Medulla oblongata (tissue), 1 donor: ENCODE results near the gene SMAD3.

ENCODE experiments used
- DNase-seq: peaks from one replicate; pipeline ENCODE4 v3.0.0-alpha.2; 2015; ENCODE audit errors: extremely low spot score

SMAD3 gene

DNA sequence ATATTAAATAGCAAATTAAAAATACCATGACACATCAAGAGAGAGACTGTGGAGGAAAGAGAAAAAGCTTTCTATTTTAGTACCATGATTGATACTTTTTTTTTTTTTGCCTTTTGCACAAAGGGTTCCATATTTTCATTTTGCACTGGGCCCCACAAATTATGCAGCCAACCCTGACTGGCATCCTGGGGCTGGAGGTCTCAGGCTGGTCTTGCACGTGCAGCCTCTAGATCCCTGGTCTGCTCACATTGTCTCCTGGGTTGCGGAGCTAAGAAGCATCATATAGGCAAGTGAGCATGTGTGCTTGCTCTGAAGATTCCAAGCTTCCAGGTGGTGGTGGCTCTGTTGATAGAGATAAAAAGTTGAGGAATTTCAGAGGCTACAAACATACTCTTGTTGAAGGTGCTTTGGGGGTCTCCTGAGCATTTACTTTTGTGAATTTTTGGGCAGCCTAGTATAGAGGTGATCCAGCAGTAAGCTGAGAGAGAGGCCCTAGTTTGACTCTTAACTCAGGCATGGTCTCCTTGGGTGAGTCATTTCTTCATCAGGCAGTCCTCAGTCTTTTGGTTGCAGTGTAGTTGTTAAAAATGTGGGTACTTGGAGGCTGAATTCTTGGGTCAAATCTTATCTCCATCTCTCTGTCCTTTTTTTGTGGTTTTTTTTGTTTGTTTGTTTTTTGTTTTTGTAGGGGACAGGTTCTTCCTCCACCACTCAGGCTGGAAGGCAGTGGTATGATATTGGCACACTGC lies 31.3 kb downstream of the SMAD3 start:
- no peak for DNase-seq

DNA sequence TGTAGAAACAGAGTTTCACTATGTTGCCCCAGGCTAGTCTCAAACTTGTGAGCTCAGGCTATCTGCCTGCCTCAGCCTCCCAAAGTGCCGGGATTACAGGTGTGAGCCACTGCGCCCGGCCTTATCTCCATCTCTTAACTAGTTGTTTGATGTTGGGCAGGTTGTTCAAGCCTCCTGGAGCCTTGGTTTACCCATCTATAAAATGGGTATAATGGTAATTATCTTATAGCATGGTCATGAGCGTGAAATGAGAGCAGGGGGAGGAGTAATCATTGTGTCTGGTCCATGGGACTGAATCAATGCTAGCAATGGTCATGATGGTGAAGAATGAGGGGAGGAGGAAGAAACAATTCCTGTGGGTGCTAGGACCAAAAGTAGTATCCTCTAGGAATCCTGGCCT lies 32.0 kb downstream of the SMAD3 start:
- no peak for DNase-seq

DNA sequence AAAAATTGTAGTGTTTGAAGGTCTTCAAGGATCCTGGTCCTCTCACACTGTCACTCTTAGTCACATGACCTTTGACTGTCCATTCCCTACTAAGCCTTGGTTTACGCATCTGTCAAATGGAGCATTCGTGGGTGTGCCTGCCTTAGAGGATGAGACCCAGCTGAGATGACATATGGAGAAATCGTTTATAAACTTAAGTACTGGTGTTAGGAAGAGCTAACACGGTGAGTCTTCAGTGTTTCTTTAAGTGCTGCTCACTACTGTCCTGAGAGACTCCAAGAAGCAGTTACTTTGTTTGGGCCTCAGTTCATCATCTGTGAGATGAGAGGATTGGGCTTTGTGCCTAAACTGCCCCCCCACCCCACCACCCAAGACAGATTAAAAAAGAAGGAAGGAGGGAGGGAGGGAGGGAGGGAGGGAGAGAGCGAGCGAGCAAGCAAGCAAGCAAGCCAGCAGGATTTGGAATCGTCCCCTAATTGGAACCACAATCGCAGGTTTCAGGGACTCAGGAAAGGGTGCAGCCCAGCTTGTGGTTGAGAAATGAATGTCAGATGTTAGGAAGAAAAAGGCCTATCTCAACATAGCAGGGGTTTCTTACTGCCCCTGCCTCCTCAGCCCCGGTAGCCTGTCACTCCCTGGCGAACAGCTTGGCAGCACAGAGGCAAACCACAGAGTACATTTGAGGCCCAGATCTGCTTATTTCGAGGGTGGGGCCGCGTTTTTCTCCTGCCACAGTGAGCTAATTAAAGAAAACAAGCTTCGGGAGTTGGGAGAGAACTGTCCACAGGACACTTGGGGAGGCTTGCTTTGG lies 32.7 kb downstream of the SMAD3 start:
- DNase-seq, result no peak

DNA sequence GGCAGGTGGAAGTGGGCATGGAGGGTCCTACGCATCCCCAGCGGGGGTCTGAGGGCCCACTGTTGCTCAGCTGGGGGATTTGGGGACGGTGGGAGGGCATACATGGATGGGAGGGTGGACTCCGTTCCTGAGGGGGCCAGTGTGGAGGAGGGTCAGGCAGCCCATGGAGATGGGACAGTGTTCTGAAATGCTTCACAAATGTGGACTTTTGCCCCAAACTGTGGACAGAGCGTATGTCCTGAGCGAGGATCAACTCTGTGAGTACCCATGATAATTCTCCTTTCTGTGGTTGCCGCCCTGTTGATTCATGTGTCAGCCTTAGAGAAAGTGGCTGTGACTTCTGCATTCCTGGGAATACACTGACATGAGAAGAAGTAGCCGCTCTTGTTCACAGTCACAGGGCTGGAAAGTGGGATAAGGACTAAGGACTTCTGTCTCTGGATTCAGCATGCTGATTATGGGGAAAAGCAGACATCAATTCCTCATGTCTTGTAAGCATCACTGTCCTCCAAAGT lies 33.4 kb downstream of the SMAD3 start:
- DNase-seq, result no peak

DNA sequence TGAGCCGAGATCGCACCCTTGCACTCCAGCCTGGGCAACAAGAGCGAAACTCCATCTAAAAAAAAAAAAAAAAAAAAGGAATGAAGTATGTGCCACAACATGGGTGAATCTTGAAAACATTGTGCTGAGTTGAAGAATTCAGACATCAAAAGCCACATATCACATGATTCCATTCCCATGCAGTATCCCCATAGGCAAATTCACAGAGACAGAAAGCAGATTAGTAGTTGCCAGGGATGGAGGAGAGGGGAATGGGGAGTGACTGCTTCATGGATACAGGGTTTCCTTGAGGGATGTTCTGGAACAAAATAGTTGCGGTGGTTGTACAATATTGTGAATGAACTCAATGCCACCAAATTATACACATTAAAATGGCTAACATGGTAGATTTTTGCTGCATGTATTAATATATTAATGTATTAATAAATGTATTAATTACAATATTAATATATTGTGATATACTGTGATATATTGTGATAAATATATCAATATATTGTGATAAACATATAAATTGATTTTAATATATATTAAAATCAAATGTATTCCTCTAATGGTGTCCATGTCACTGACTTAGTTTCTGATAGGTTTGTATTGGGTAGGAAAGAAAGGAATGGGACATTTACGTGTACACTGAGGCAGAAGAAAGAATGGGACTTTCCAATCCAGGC lies 34.9 kb downstream of the SMAD3 start:
- DNase-seq, result no peak

DNA sequence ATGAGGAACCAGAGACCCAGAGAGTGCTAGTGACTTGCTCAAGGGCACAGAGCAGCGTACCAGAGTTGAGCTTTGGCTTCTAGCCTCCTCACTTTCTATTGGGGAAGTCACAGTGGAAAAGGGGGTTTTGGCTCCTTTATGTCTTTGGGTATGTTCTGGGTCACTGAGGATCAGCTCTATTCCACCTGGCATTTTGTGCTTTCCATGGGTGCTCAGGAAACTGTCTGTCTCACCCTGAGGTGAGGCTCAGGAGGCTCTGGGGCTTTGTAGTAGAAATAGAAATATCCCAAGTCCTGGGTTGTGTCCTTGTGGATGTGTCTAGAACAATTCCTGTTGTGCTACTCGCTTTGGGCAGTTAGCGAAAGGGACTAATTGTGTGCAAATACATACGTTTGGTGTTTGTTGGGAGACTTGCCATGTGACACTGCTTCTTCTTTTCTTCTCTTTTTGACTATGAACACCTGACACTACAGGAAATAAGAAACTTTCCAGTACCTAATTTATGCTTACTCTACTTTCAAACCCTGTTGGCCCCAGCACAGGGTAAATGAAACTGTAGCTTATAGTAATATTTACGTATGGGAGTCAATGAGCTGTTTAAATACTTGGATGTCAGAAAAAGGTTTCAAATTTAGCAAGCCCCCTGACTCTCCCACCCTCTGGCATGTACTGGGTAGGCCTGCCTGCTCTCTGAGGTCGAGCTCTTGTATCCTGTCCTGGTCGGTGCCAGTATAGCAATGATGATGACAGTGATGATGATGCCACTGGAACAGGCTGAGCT lies 35.6 kb downstream of the SMAD3 start:
- peak; percentile 29 for DNase-seq

DNA sequence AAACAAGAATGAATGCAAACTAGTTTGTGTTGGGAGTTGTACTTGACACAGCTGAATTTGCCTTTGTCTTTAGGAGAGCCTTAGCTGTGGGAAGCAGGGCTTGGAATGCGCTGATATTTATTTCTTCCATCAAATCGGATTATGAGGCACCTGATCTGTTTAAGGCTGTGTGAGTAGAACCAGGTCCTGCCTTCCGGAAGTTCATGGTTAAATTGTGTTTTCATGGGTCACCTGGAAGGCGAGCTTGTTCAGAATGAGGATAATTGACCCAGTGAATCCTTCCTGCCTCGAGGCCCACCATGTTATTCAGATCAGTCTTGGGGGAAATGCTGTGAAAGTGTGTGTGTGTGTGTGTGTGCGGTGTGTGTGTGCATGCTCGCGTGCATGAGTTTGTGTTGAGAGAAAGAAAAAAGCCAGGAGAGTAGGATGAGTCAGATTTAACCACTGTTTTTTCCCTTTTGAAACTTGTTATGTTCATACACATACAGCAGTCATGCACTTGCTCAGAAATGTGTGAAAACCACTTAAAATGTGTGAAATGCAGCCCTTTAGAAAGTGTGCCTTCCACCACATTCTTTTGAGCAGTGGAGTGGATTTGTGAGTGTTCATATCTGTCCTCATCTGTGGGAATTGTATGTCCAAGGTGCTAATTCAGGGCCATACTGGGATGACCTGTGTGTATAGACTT lies 36.7 kb downstream of the SMAD3 start:
- DNase-seq, result no peak

DNA sequence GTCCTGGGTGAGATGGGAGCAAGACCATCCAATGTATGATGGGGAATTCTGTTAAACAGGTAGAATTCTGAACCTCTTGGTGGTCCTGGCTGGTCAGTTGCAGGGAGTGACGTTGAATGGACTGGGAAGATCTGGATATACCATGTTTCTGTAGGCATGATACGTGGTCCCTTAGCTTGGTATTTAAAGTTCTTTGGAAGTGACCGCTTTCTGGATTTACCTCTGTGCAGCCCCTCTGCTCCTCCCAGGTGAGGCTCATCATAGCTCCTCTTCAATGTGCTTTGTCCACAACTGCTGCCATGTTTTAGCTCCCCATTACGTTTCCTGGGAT lies 37.2 kb downstream of the SMAD3 start:
- DNase-seq, result no peak

DNA sequence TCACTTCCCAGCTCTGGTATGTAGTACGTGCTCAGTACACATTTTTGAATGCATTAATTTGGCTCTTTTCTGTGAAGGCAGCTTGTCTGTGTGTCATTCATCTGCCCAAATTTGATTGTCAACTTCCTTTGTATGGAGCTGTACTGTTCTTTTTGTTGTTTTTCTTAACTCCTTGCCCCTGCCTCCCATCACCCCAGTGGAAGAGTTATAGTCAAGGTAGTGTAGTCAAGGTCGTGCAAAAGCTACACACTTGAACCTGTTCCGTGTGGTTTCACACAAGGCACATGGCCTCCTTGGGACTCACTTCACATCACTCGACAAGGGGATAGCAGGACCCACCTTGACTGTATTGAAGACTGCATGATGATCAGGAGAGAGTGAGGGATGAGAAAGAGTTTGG lies 37.6 kb downstream of the SMAD3 start:
- no peak for DNase-seq

DNA sequence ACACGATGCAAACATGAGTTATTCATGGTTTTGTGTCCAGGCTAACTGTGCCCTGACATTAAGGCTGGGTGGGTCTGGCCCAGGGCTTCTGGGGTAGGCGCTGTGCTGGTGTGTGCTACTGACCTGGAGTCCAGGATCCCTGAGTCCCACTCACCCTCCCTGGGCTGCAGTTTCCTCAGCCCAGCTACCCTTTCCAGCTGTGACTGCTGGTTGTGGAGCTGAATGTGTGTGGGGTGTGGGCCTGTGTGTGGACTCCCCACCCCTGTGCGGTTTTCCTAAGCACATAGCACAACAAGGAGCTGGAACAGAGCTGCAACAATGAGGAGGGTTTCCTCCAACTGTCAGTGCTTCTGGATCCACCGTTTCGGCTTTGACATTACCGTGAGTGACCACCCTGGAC lies 38.0 kb downstream of the SMAD3 start:
- DNase-seq, result no peak

DNA sequence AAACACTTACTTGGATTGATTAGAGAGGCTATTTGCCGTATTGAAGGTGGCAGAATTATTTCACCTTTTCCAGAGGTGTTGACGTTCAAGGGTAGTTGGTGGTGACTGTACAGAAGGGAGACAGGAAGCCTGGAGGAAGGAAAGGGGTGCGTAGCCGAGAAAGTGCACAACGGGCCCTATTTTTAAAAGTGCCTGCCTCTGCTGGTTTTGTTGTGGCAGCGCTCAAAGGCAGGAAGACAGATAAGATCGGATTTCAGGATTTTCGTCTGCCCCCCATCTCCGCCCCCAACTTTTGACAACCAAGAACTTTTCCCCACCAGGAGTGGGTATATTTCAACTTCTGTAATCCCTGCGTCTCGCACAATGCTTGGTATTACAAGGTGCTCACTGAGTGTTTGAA lies 38.5 kb downstream of the SMAD3 start:
- no peak for DNase-seq

DNA sequence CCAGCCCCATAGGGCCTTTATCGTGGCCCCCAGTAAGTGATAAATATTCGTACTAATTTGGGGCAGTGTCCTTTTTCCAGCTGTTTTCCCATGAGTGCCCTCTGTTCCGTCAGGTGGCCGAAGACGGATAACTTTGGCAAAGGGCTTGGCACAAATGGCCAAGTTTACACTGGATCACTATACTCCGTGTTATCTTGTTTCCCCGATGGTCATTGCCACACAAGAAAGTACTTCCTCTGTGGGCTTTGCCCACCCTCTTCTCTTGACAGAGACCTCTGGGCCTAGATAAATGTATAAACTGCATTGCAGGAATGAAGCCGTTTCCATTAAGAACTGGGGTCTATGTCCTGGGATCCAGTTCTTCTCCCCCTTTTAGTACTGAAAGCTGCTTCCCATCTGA lies 39.1 kb downstream of the SMAD3 start:
- no peak for DNase-seq

DNA sequence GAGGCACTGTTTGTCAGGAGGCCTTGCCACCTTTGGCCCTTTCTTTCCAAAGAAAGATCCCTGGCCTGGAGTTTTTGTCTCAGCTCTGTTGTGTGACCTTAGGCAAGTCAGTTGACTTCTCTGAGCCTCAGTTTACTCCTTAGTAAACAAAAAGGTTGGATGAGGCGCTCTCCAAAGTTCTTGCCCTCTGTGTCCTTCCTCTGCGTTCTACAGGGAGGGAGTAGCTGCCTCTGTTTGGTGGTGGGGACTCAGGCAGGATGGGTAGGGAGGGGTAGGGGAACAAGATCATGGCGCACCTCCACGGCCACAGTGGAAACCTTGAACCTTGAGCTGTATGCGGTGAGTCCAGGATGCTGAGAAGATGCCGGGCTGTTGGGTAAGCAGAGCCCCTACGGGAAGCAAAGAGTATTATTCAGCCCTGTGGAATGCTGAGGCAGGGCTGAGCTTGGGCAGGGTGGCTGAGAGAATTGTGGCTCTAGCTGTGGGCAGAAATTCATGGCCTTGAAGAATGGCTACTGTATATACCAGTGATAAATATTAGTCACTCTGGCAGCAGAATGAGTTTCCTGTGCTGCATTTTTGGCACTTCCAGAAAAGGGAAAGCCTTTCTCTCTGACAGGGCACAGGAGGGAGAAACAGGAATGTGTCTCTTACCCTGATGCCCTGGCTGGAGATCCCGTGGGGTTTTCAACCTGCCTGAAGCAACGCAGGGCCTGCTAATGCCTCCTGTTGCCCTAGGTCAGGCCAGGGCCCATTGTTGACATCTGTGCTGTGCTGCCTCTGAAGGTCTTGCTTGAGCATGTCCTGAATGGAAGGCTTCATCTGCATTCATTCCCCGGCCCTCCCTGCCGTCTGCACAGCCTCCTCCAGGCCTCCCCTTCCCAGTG lies 39.9 kb downstream of the SMAD3 start:
- no peak for DNase-seq

DNA sequence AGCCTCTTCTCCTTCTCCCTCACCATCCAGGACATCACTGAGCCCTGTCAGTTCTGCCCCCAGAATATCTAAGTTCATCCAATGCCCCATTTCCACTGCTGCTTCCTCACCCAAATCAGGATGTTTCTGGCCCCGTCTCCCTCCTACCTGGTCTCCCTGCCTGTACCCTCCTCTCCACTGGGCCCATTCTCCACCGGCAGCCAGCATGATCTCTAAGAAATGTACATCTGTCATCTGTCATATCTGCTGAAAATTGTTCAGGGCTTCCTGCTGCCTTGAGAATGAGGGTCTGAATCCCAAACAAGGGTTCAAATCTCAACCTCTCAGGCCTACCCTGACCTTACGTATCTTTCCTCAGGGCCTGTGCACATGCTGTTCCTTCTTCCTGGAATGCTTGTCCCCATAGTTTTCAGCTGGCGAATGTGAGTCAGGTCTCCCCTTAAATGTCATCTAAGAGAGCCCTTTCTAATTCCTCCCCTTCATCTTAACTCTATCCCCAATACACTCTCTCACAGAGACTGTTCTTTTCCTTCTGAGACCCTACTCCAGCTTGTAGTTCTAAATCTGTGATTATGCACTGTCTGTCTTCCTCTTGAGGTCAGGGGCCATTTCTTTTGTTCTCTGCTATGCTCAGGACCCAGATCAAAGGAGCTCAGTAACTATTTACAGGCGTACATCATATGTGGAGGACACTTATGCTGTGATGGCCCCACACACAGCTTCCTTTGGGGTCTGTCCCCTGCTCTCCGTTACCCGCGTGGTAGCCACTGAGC lies 40.8 kb downstream of the SMAD3 start:
- no peak for DNase-seq

DNA sequence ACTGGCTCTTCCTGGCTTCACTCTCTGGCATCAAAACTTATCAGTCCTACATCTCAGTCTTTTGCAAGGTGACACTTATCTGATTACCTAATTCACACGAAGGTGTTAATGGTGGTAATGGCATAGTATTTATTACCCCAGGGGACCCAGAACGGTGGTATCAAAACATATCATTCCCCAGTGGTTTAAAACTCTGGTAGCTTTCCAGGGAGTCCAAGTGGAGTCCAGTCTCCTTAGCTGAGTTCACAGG lies 41.3 kb downstream of the SMAD3 start:
- no peak for DNase-seq

DNA sequence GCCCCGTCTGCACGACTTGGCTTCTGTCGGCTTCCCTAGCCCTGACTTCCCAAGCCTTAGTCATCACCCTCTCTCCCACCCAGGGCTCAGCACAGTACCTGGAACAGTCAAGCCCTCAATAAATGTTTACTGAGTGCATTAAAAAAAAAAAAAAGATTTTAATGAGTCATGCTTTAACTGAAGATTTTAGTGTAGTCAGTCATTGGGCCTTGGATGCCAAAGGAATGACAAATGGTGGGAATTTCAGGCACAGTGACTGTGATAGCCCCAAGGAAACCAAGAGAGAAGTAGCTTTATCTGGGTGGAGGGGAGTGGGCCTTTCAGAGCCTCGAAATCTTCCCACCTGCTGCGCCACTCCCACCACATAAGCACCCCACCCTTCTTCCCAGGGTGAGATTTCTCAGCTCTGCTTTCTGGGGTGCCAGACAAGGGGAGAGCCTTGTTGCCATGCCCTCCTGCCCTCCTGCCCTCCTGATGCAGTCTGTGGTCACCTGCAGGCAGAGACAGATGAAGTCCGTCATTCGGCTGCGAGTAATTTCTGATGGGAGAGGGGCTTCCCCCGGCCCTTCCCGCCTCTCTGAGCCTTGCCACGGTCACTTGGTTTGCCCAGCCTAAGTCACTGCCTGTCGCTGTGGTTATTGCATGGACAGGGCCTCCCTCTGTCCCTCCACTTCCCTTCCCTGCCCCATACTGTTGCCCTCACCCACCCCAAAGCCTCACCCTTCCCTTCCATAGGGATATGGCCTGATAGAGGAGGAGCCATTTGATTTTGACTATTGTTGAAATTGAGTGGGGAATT lies 41.8 kb downstream of the SMAD3 start:
- no peak for DNase-seq

DNA sequence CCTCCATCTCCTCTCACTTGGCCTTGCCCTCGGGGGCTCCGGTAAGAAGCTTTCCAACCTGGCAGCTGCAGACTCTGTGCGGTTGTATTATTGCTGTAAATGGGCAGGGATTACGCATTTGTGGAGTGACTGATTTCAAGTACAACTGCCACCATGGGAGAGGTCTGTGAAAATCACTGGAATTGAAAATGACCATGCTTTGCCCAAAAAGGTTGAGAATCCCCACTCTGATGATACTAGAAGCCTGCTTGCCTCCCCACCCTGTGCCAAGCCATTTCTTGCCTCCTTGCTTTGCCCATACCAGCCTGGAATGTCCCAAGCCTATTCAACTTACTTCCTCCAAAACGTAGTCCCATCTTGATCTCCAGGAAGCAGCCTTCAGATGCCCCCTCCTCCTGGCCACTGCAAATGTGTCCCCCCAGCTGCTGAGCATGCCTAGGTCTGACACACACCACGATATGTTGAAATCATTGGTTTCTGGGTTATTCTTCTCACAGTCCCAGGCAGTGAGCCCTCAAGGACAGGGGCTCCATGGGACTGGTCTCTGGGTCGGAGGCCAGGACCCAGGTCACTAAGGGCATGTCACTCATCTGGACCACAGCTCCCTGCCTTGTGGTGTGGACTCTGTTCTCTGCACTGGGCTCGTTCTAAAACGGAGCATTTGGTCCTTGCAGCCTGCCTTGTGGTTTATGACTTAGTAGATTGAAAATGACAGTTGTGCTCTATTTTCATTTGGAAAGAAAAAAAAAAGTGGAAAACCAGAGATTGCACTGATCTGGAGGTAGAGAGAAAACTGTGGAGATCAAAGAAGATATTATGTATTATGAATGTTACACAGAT lies 42.9 kb downstream of the SMAD3 start:
- DNase-seq, result no peak
